NCI-H460 (cell line): Measurements from ENCODE around the gene SERINC2. TPM values are rescaled to one million over a fixed set of nuclear protein-coding genes. Genes with fewer than 3 reads are reported as not detected.

Experiments
- DNase-seq: peaks from one replicate; pipeline ENCODE4 v3.0.0-alpha.2; 2016; ENCODE audit warnings: low read depth; ENCODE audit errors: extremely low read depth
- polyA plus RNA-seq: library from polyadenylated mRNA; depleted of rRNA; stranded (reverse); fragments of >200 nt; gene quantifications from 2 replicates; pipeline ENCODE4 v1.2.3, GENCODE V29; 2014; cell fraction: nucleus; rRNA removed
- total RNA-seq: library from RNA; depleted of rRNA; stranded (reverse); fragments of >200 nt; shearing (Covaris generic); gene quantifications from 2 replicates; pipeline ENCODE4 v1.2.3, GENCODE V29; 2014; rRNA removed

Gene SERINC2
- total RNA-seq, result 3.7 and 4.6 TPM in 2 replicates
- 0.63 and 8.6 TPM in 2 replicates for polyA plus RNA-seq

GRCh38 chr1:31412732-31413404, at the start of gene SERINC2:
Gene SERINC2 (plus strand): TSS chr1:31413213. CDS start chr1:31413266, 53 bp downstream.
- DNase-seq, result peak; percentile 7

GRCh38 chr1:31364561-31365250, 48.3 kb upstream of the SERINC2 start:
- DNase-seq, result no peak

GRCh38 chr1:31366796-31367195, 46.2 kb upstream of the SERINC2 start:
- DNase-seq, result no peak

GRCh38 chr1:31368611-31369107, 44.4 kb upstream of the SERINC2 start:
- DNase-seq, result no peak

GRCh38 chr1:31370021-31370420, 43.0 kb upstream of the SERINC2 start:
- DNase-seq, result no peak

- no peak for DNase-seq
These were observed 42.4 kb upstream of the SERINC2 start for GRCh38 chr1:31370565-31370964.

- no peak for DNase-seq
These were observed 41.7 kb upstream of the SERINC2 start for GRCh38 chr1:31371121-31371959.

- DNase-seq, result no peak
These were observed 41.0 kb upstream of the SERINC2 start for GRCh38 chr1:31372051-31372450.

- DNase-seq, result no peak
These were observed 40.3 kb upstream of the SERINC2 start for GRCh38 chr1:31372751-31373055.

GRCh38 chr1:31373056-31373896, 39.7 kb upstream of the SERINC2 start, which contains the start of gene FABP3:
Gene FABP3 (minus strand): TSS chr1:31373076. CDS start chr1:31373014, 62 bp downstream.
- no peak for DNase-seq

- no peak for DNase-seq
These were observed 39.0 kb upstream of the SERINC2 start for GRCh38 chr1:31373897-31374486.

- no peak for DNase-seq
These were observed 38.4 kb upstream of the SERINC2 start for GRCh38 chr1:31374511-31375196.

GRCh38 chr1:31376375-31377134, 36.5 kb upstream of the SERINC2 start:
- no peak for DNase-seq

- DNase-seq, result no peak
These were observed 35.6 kb upstream of the SERINC2 start for GRCh38 chr1:31377364-31377863.

- no peak for DNase-seq
These were observed 35.0 kb upstream of the SERINC2 start for GRCh38 chr1:31378001-31378400.

GRCh38 chr1:31380181-31380580, 32.8 kb upstream of the SERINC2 start:
- DNase-seq, result no peak

- DNase-seq, result no peak
These were observed 31.4 kb upstream of the SERINC2 start for GRCh38 chr1:31381394-31382294.
